ENCODE results near the gene DOK6. TPM values are rescaled to one million over a fixed set of nuclear protein-coding genes. Genes with fewer than 3 reads are reported as not detected.
A peak's percentile ranks its signal among the peaks of the same experiment; 100 is the strongest.

The DOK6 gene
- total RNA-seq, 2 experiments from 2014 or later = not detected

GRCh38 chr18:69866212-69866611 is 465.5 kb downstream of the DOK6 start:
- ChIA-PET POLR2A (interaction anchor here (1.0 kb wide), 1 partner anchor 32 kb away, joined by 4 read pairs; no protein-coding TSS in a partner anchor), CTCF (interaction anchor here (1.2 kb wide), 1 partner anchor 16 kb away, joined by 3 read pairs; no protein-coding TSS in a partner anchor)
- no peak for TF ChIP-seq CTCF (IDR thresholded peaks at IDR 0.05)
- Mint-ChIP-seq H3K27ac (no peak overlapping the region), H3K4me1 (ENCODE audit: low read depth) (peaks cover 5% of the 10 kb centered on the region), H3K27me3 (no peaks in the 10 kb centered on the region), H3K36me3 (ENCODE audit: low read depth) (peaks cover 92% of the 10 kb centered on the region), H3K4me3 (no peak overlapping the region), H3K9me3 (no peaks in the 10 kb centered on the region)
- H3K9me3 ChIP-seq (ENCODE audit: control insufficient read depth in 1 of 2, insufficient read depth in 1 of 2, low read length in 2 of 2) = no peaks in the 10 kb centered on the region
- ATAC-seq (ENCODE audit: poor library complexity) = no peak
- H3K4me1 ChIP-seq (ENCODE audit: insufficient read depth, low read length) = no peaks in the 10 kb centered on the region
- DNase-seq = no peak
- no peak overlapping the region for H3K4me3 ChIP-seq (ENCODE audit: low read length)
- intact Hi-C loops (cut with DNase I, micrococcal nuclease) = no loop called here
- H3K27me3 ChIP-seq (ENCODE audit: control insufficient read depth in 1 of 2, insufficient read depth in 2 of 2, low read length in 2 of 2) = no peaks in the 10 kb centered on the region
- H3K36me3 ChIP-seq (ENCODE audit: insufficient read depth, low read length) = peaks cover 63% of the 10 kb centered on the region
- H3K27ac ChIP-seq (ENCODE audit: low read depth in 1 of 2, low read length in 2 of 2) = no peak overlapping the region

- Mint-ChIP-seq H3K4me3 (no peak overlapping the region), H3K9me3 (no peaks in the 10 kb centered on the region), H3K27me3 (no peaks in the 10 kb centered on the region), H3K27ac (no peak overlapping the region), H3K4me1 (ENCODE audit: low read depth) (peaks cover 31% of the 10 kb centered on the region), H3K36me3 (ENCODE audit: low read depth) (peaks cover 82% of the 10 kb centered on the region)
- Histone ChIP-seq H3K4me1 (ENCODE audit: insufficient read depth, low read length) (peaks cover 4% of the 10 kb centered on the region), H3K36me3 (ENCODE audit: insufficient read depth, low read length) (peaks cover 50% of the 10 kb centered on the region), H3K27ac (ENCODE audit: low read depth in 1 of 2, low read length in 2 of 2) (no peak overlapping the region), H3K9me3 (ENCODE audit: control insufficient read depth in 1 of 2, insufficient read depth in 1 of 2, low read length in 2 of 2) (no peaks in the 10 kb centered on the region), H3K4me3 (ENCODE audit: low read length) (no peak overlapping the region), H3K27me3 (ENCODE audit: control insufficient read depth in 1 of 2, insufficient read depth in 2 of 2, low read length in 2 of 2) (no peaks in the 10 kb centered on the region)
- ChIA-PET POLR2A (no interaction called here), CTCF (no interaction called here)
- no peak for TF ChIP-seq CTCF (IDR thresholded peaks at IDR 0.05)
- DNase-seq (no peak), ATAC-seq (ENCODE audit: poor library complexity) (no peak)
- intact Hi-C loops (cut with DNase I, micrococcal nuclease) = no loop called here
These were observed 470.0 kb downstream of the DOK6 start for GRCh38 chr18:69870736-69871135.

GRCh38 chr18:69871363-69871762 is 470.7 kb downstream of the DOK6 start:
- DNase-seq (no peak), ATAC-seq (ENCODE audit: poor library complexity) (no peak)
- no peak for TF ChIP-seq CTCF (IDR thresholded peaks at IDR 0.05)
- Mint-ChIP-seq H3K27me3 (no peaks in the 10 kb centered on the region), H3K4me1 (ENCODE audit: low read depth) (peaks cover 37% of the 10 kb centered on the region), H3K36me3 (ENCODE audit: low read depth) (peaks cover 80% of the 10 kb centered on the region), H3K4me3 (no peak overlapping the region), H3K9me3 (no peaks in the 10 kb centered on the region), H3K27ac (peak overlapping the region; percentile 73)
- Histone ChIP-seq H3K4me3 (ENCODE audit: low read length) (no peak overlapping the region), H3K27me3 (ENCODE audit: control insufficient read depth in 1 of 2, insufficient read depth in 2 of 2, low read length in 2 of 2) (no peaks in the 10 kb centered on the region), H3K27ac (ENCODE audit: low read depth in 1 of 2, low read length in 2 of 2) (no peak overlapping the region), H3K4me1 (ENCODE audit: insufficient read depth, low read length) (peaks cover 4% of the 10 kb centered on the region), H3K9me3 (ENCODE audit: control insufficient read depth in 1 of 2, insufficient read depth in 1 of 2, low read length in 2 of 2) (no peaks in the 10 kb centered on the region), H3K36me3 (ENCODE audit: insufficient read depth, low read length) (peaks cover 44% of the 10 kb centered on the region)
- ChIA-PET POLR2A (no interaction called here), CTCF (no interaction called here)
- intact Hi-C loops (cut with DNase I, micrococcal nuclease) = no loop called here

All from CD4-positive, alpha-beta T cell (primary cell).